ENCODE results near the gene COMT. TPM values are rescaled to one million over a fixed set of nuclear protein-coding genes. Genes with fewer than 3 reads are reported as not detected.
A peak's percentile ranks its signal among the peaks of the same experiment; 100 is the strongest.

COMT gene
- total and polyA plus RNA-seq, 9 of the 15 experiments (the other 6 are each of a cell fraction or from before 2014, with no cell fraction given): 12.5 to 351 (median 155) TPM

DNA sequence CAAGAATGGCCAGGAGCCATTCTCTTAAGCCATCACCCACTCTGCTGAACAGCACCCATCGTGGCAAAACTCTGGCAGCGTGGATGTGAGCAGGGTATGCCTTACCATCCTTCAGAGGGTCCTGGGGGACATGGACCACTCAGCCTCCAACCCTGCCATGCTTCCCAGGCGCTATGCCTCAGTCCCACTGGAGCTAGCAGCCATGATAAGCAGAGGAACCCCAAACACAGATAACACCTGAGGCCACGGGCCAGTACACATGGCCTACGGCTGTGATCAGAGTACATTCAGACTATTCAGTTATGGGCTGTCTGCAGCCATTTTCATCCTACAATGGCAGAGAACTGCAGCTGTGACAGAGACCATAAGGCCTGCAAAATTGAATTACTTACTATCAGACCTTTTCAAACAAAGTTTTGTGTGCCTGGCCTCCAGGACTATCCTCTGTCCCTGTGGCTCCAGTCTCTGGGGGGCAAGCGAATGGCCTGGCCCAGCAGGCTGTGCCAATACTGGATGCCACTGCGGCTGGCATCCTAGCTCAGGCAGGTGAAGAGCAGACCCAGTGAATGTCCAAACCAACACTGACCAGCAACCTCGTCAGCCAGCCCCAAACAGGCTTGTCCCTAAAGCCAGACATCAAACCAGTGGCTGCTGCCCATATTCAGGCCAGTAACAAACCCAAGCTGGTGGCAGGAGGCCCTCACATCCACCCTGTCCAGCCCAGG lies 68.2 kb downstream of the COMT start (continued):
- TF ChIP-seq SAFB2 (IDR thresholded peaks at IDR 0.05; ENCODE audit: borderline replicate concordance, low read depth, low read length, severe bottlenecking) (no peak), ZNF12 (CRISPR knock-in tag; IDR thresholded peaks at IDR 0.05) (no peak), FOS (IDR thresholded peaks at IDR 0.05; ENCODE audit: extremely low read depth, insufficient read length) (no peak), GTF2F1 (IDR thresholded peaks at IDR 0.05; ENCODE audit: low read depth, low read length) (no peak), NR4A1 (CRISPR knock-in tag; IDR thresholded peaks at IDR 0.05) (0 out of 2 replicates have a peak, but pooled peaks have one; percentile 0), NR4A1 (tag; IDR thresholded peaks at IDR 0.05) (no peak), MYC (IDR thresholded peaks at IDR 0.05; ENCODE audit: low read depth, low read length) (peak; percentile 88), MYC (CRISPR knock-in tag; IDR thresholded peaks at IDR 0.05; ENCODE audit: borderline replicate concordance, low read depth) (0 out of 2 replicates have a peak, but pooled peaks have one; percentile 33), ELF2 (CRISPR knock-in tag; IDR thresholded peaks at IDR 0.05) (no peak), ZBED1 (IDR thresholded peaks at IDR 0.05) (no peak), ZFX (CRISPR knock-in tag; IDR thresholded peaks at IDR 0.05) (no peak), ARID1B (IDR thresholded peaks at IDR 0.05) (no peak), MEF2A (IDR thresholded peaks at IDR 0.05; ENCODE audit: control insufficient read depth, low read depth, low read length) (no peak)
- TF ChIP-seq, protein P1, sequence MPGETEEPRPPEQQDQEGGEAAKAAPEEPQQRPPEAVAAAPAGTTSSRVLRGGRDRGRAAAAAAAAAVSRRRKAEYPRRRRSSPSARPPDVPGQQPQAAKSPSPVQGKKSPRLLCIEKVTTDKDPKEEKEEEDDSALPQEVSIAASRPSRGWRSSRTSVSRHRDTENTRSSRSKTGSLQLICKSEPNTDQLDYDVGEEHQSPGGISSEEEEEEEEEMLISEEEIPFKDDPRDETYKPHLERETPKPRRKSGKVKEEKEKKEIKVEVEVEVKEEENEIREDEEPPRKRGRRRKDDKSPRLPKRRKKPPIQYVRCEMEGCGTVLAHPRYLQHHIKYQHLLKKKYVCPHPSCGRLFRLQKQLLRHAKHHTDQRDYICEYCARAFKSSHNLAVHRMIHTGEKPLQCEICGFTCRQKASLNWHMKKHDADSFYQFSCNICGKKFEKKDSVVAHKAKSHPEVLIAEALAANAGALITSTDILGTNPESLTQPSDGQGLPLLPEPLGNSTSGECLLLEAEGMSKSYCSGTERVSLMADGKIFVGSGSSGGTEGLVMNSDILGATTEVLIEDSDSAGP (CRISPR knock-in tag; IDR thresholded peaks at IDR 0.05): no peak
- TF ChIP-seq, protein P2, sequence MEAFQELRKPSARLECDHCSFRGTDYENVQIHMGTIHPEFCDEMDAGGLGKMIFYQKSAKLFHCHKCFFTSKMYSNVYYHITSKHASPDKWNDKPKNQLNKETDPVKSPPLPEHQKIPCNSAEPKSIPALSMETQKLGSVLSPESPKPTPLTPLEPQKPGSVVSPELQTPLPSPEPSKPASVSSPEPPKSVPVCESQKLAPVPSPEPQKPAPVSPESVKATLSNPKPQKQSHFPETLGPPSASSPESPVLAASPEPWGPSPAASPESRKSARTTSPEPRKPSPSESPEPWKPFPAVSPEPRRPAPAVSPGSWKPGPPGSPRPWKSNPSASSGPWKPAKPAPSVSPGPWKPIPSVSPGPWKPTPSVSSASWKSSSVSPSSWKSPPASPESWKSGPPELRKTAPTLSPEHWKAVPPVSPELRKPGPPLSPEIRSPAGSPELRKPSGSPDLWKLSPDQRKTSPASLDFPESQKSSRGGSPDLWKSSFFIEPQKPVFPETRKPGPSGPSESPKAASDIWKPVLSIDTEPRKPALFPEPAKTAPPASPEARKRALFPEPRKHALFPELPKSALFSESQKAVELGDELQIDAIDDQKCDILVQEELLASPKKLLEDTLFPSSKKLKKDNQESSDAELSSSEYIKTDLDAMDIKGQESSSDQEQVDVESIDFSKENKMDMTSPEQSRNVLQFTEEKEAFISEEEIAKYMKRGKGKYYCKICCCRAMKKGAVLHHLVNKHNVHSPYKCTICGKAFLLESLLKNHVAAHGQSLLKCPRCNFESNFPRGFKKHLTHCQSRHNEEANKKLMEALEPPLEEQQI (IDR thresholded peaks at IDR 0.05): no peak
- TF ChIP-seq, protein P3, sequence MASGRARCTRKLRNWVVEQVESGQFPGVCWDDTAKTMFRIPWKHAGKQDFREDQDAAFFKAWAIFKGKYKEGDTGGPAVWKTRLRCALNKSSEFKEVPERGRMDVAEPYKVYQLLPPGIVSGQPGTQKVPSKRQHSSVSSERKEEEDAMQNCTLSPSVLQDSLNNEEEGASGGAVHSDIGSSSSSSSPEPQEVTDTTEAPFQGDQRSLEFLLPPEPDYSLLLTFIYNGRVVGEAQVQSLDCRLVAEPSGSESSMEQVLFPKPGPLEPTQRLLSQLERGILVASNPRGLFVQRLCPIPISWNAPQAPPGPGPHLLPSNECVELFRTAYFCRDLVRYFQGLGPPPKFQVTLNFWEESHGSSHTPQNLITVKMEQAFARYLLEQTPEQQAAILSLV (tag; IDR thresholded peaks at IDR 0.05): no peak
- TF ChIP-seq, protein P4, sequence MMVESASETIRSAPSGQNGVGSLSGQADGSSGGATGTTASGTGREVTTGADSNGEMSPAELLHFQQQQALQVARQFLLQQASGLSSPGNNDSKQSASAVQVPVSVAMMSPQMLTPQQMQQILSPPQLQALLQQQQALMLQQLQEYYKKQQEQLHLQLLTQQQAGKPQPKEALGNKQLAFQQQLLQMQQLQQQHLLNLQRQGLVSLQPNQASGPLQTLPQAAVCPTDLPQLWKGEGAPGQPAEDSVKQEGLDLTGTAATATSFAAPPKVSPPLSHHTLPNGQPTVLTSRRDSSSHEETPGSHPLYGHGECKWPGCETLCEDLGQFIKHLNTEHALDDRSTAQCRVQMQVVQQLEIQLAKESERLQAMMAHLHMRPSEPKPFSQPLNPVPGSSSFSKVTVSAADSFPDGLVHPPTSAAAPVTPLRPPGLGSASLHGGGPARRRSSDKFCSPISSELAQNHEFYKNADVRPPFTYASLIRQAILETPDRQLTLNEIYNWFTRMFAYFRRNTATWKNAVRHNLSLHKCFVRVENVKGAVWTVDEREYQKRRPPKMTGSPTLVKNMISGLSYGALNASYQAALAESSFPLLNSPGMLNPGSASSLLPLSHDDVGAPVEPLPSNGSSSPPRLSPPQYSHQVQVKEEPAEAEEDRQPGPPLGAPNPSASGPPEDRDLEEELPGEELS (CRISPR knock-in tag; IDR thresholded peaks at IDR 0.05; ENCODE audit: borderline replicate concordance): no peak
- TF ChIP-seq, protein P5, sequence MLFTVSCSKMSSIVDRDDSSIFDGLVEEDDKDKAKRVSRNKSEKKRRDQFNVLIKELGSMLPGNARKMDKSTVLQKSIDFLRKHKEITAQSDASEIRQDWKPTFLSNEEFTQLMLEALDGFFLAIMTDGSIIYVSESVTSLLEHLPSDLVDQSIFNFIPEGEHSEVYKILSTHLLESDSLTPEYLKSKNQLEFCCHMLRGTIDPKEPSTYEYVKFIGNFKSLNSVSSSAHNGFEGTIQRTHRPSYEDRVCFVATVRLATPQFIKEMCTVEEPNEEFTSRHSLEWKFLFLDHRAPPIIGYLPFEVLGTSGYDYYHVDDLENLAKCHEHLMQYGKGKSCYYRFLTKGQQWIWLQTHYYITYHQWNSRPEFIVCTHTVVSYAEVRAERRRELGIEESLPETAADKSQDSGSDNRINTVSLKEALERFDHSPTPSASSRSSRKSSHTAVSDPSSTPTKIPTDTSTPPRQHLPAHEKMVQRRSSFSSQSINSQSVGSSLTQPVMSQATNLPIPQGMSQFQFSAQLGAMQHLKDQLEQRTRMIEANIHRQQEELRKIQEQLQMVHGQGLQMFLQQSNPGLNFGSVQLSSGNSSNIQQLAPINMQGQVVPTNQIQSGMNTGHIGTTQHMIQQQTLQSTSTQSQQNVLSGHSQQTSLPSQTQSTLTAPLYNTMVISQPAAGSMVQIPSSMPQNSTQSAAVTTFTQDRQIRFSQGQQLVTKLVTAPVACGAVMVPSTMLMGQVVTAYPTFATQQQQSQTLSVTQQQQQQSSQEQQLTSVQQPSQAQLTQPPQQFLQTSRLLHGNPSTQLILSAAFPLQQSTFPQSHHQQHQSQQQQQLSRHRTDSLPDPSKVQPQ (CRISPR knock-in tag; IDR thresholded peaks at IDR 0.05; ENCODE audit: borderline replicate concordance): no peak
